HG02798 (cell line): ENCODE measurements around the gene TUBAL3.

Experiments used
- ATAC-seq: cut with Tn5 transposase; IDR thresholded peaks from one replicate; pipeline ENCODE4 v1.9.1; 2021; ENCODE audit warnings: mild to moderate bottlenecking; ENCODE audit not compliant: unreplicated experiment, poor library complexity

The TUBAL3 gene

DNA sequence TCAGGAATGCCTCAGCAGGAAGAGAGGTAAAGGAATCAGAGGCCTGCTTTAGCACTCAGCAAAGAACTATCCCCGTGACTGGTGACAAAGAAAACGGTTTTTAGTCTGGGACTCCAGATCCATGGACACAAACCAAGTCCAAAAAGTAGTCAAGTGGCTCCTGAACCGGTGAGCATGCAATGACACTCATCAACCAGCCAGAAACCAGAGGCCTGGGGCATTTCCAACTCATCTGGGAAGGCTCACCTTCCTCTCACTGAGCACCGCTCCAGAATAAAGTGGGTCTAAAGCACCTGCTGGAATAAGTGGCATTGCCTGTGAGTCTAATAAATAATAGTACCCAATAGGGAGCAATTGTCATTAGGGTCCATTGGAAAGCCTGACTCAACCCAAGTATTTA, 57.7 kb downstream of the TUBAL3 start:
- no peak for ATAC-seq

DNA sequence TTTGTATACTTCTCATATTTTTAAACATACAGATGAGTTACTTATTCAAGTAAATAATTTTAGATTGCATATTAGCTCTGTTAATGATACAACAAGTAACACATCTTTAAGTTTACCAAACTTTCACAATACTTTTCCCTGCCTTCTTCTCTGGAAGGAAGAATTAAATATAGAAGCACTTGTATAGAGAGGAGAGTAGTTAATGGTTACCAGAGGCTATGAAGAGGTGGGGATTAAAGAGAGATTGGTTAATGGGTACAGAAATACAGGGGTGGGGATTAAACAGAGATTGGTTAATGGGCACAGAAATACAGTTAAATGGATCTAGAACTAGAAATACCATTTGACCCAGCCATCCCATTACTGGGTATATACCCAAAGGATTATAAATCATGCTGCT, 59.9 kb downstream of the TUBAL3 start:
- no peak for ATAC-seq

DNA sequence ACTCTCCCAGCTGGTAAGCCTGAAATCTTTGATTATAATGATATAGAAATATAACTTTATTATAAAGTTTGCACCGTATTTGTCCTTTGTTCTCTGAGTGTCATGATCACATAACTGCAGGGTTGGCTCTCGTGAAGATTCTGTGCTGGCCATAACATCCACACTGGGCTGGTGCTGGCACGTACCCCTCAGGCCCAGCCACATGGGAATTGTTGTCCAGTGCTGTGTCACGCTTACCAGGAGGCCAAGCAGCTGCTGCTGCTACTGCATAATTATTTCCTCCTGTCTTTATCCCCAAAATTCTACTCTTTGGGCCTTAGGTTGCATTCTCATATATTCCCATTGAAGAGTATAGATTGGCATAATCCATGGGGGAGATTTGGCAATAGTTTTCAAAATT, 60.6 kb downstream of the TUBAL3 start:
- no peak for ATAC-seq

DNA sequence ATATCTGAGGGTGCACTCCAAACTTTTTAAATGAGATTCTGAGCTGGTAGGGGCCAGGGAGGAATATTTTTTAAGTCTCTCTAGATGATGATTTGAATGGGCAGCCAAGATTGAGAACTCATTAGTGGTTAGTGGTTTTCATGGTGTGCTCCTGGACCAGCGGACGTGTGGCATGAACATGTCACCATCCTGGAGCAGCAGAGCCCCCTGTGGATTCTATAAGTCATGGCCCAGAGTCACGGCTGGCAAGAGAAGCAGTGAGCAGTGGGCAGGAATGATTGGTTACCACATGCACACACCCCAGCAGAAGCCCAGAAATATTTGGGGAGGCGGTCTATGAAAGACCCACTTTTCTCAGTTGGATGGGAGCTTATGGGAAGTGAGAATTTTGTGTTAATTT, 61.1 kb downstream of the TUBAL3 start:
- no peak for ATAC-seq
